MM.1S (cell line): ENCODE data around the gene NINJ2.

Experiments used
- EZH2 ChIP-seq: fragments of 300-600 bp; sonication (generic); optimal IDR thresholded peaks from 2 replicates; pipeline ENCODE3; 2017; ENCODE audit warnings: low read depth, mild to moderate bottlenecking, antibody characterized with exemption, low read length, mixed read lengths
- EZH2phosphoT487 ChIP-seq: fragments of 300-600 bp; sonication (generic); IDR thresholded peaks from 2 replicates; pipeline ENCODE4 v1.6.1; 2018; ENCODE audit warnings: antibody characterized with exemption, low read length
- TF ChIP-seq, protein P1 (sequence below): fragments of 300-600 bp; sonication (generic); IDR thresholded peaks from 2 replicates; pipeline ENCODE4 v1.5.1; 2016; ENCODE audit warnings: antibody characterized with exemption, low read length, mixed read lengths

DNA sequence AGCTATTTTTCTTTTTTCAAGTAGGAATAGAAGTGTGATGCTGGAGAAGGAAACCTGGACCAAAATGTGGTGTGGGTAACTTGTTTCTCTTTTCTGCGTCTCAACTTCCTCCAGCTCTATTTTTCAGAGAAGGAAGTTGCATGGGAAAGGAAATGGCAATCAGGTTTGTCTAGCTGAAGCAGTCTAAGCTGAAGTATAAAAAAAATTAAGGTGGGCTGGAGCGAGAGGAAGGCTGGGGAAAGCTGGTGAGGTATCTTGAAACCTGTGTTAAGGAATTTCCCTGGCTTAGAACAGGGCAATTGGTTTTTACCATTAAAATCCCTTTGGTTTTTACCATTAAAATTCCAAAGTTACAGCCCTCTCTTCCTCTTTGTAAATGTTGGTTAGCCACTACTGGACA, 34.2 kb upstream of the NINJ2 start:
- TF ChIP-seq, protein P1, sequence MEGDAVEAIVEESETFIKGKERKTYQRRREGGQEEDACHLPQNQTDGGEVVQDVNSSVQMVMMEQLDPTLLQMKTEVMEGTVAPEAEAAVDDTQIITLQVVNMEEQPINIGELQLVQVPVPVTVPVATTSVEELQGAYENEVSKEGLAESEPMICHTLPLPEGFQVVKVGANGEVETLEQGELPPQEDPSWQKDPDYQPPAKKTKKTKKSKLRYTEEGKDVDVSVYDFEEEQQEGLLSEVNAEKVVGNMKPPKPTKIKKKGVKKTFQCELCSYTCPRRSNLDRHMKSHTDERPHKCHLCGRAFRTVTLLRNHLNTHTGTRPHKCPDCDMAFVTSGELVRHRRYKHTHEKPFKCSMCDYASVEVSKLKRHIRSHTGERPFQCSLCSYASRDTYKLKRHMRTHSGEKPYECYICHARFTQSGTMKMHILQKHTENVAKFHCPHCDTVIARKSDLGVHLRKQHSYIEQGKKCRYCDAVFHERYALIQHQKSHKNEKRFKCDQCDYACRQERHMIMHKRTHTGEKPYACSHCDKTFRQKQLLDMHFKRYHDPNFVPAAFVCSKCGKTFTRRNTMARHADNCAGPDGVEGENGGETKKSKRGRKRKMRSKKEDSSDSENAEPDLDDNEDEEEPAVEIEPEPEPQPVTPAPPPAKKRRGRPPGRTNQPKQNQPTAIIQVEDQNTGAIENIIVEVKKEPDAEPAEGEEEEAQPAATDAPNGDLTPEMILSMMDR: no peak
- TF ChIP-seq EZH2 (no peak), EZH2phosphoT487 (no peak)
